DND-41 (cell line): Measurements from ENCODE around the gene VKORC1.

Source experiments
- ATAC-seq: fragments of 200-7000 bp; cut with Tn5 transposase; 3 replicates; pipeline ENCODE4 v1.9.1; 2021; ENCODE audit warnings: low read depth; ENCODE audit not compliant: insufficient read depth
- DNase-seq: peaks from one replicate; pipeline ENCODE4 v3.0.0-alpha.2; 2020
- H2AFZ ChIP-seq: 2 replicates; pipeline ENCODE4 v1.6.0; 2012; ENCODE audit warnings: low read depth, low read length
- H3K27ac ChIP-seq: 2 replicates; pipeline ENCODE4 v1.5.1; 2012; ENCODE audit warnings: low read length, inconsistent platforms
- H3K27me3 ChIP-seq: fragments of 200-600 bp; sonication (generic); 2 replicates; pipeline ENCODE4 v1.6.0; 2012; ENCODE audit warnings: low read length, mild to moderate bottlenecking, inconsistent platforms; ENCODE audit not compliant: insufficient read depth, poor library complexity
- H3K36me3 ChIP-seq: 2 replicates; pipeline ENCODE4 v1.5.1; 2012; ENCODE audit warnings: low read length, inconsistent platforms; ENCODE audit not compliant: insufficient read depth
- H3K4me1 ChIP-seq: 2 replicates; pipeline ENCODE4 v1.5.1; 2012; ENCODE audit warnings: mild to moderate bottlenecking, low read length; ENCODE audit not compliant: insufficient read depth
- H3K4me2 ChIP-seq: 2 replicates; pipeline ENCODE4 v1.6.0; 2012; ENCODE audit warnings: mild to moderate bottlenecking, moderate library complexity, low read length, inconsistent platforms; ENCODE audit not compliant: insufficient read depth
- H3K4me3 ChIP-seq, 2 experiments: fragments of 200-600 bp in 1 of 2; shearing (Covaris generic) in 1 of 2; 2 replicates each; pipeline ENCODE4 v1.5.1; 2012 to 2016; ENCODE audit warnings: inconsistent platforms in 2 of 2, low read length in 2 of 2, mild to moderate bottlenecking in 2 of 2, low read depth in 1 of 2, moderate library complexity in 1 of 2
- H3K79me2 ChIP-seq: 2 replicates; pipeline ENCODE4 v1.6.0; 2012; ENCODE audit warnings: low read length, inconsistent platforms; ENCODE audit not compliant: insufficient read depth
- H3K9ac ChIP-seq: 2 replicates; pipeline ENCODE4 v1.6.0; 2012; ENCODE audit warnings: low read depth, mild to moderate bottlenecking, inconsistent platforms, low read length, moderate library complexity
- H3K9me3 ChIP-seq: 2 replicates; pipeline ENCODE4 v1.5.1; 2012; ENCODE audit warnings: low read length, moderate library complexity, mild to moderate bottlenecking, inconsistent platforms; ENCODE audit not compliant: insufficient read depth, severe bottlenecking
- H4K20me1 ChIP-seq: 2 replicates; pipeline ENCODE4 v1.6.0; 2012; ENCODE audit warnings: low read length; ENCODE audit not compliant: insufficient read depth
- CTCF ChIP-seq: IDR thresholded peaks from 2 replicates; pipeline ENCODE4 v1.5.1; 2012; ENCODE audit warnings: borderline replicate concordance, low read length, moderate library complexity, mild to moderate bottlenecking; ENCODE audit not compliant: poor library complexity, severe bottlenecking; ENCODE audit errors: extremely low read depth
- EZH2 ChIP-seq: IDR thresholded peaks from 3 replicates; pipeline ENCODE4 v1.6.1; 2012; ENCODE audit warnings: borderline replicate concordance, low read depth, mild to moderate bottlenecking, moderate library complexity, low read length, inconsistent platforms; ENCODE audit not compliant: severe bottlenecking

The VKORC1 gene

GRCh38 chr16:31110106-31111034 lies 15.8 kb upstream of the VKORC1 start:
- Histone ChIP-seq H3K36me3 (peaks cover 42% of the 10 kb centered on the region), H3K79me2 (peaks cover 19% of the 10 kb centered on the region), H3K9me3 (no peaks in the 10 kb centered on the region), H3K27ac (no peak overlapping the region), H3K9ac (0 out of 2 replicates have a peak overlapping the region, but pooled peaks have one; percentile 85), H2AFZ (no peak overlapping the region), H3K4me2 (peak overlapping the region; percentile 87; the same call in 1 of the 2 replicates), H3K4me1 (peaks cover 25% of the 10 kb centered on the region), H3K4me3 (peak overlapping the region in 1 of 2 experiments; percentile 74; a peak in 1 of 4 replicates), H4K20me1 (no peaks in the 10 kb centered on the region), H3K27me3 (no peaks in the 10 kb centered on the region)
- DNase-seq, result no peak
- no peak for ATAC-seq
- TF ChIP-seq EZH2 (no peak), CTCF (no peak)

GRCh38 chr16:31109622-31110021 lies 15.0 kb upstream of the VKORC1 start:
- Histone ChIP-seq H3K27ac (no peak overlapping the region), H2AFZ (no peak overlapping the region), H3K79me2 (peaks cover 19% of the 10 kb centered on the region), H3K27me3 (no peaks in the 10 kb centered on the region), H3K9ac (peak overlapping the region; percentile 85; the same call in 1 of the 2 replicates), H3K4me1 (peaks cover 25% of the 10 kb centered on the region), H3K4me2 (peak overlapping the region; percentile 87), H3K9me3 (no peaks in the 10 kb centered on the region), H4K20me1 (no peaks in the 10 kb centered on the region), H3K4me3 (peak overlapping the region in 1 of 2 experiments; percentile 74; a peak in 2 of 4 replicates), H3K36me3 (peaks cover 42% of the 10 kb centered on the region)
- no peak for TF ChIP-seq CTCF
- TF ChIP-seq EZH2, result no peak
- DNase-seq (no peak), ATAC-seq (no peak)

- Histone ChIP-seq H3K27me3 (no peaks in the 10 kb centered on the region), H3K79me2 (peaks cover 19% of the 10 kb centered on the region), H3K4me3 (peak overlapping the region; percentile 74 to 83), H3K4me2 (peak overlapping the region; percentile 87), H3K9ac (peak overlapping the region; percentile 85), H3K27ac (peak overlapping the region; percentile 71), H4K20me1 (no peaks in the 10 kb centered on the region), H3K4me1 (peaks cover 25% of the 10 kb centered on the region), H3K9me3 (no peaks in the 10 kb centered on the region), H3K36me3 (peaks cover 42% of the 10 kb centered on the region), H2AFZ (peak overlapping the region; percentile 92; the same call in 1 of the 2 replicates)
- TF ChIP-seq EZH2 (no peak), CTCF (no peak)
- DNase-seq (no peak), ATAC-seq (no peak)
These were observed 14.4 kb upstream of the VKORC1 start for GRCh38 chr16:31108794-31109558.
